Right forelimb (tissue), 1 donor: ENCODE data around the gene LIMS1.
"Not testable (repeated sequence)": the region's sequence is repeated elsewhere in the genome, so short reads cannot be mapped to it uniquely, and the experiment has no call there.

ENCODE experiments used
- DNase-seq: peaks from one replicate; pipeline ENCODE4 v3.0.0-alpha.2; 2018

Gene LIMS1

DNA sequence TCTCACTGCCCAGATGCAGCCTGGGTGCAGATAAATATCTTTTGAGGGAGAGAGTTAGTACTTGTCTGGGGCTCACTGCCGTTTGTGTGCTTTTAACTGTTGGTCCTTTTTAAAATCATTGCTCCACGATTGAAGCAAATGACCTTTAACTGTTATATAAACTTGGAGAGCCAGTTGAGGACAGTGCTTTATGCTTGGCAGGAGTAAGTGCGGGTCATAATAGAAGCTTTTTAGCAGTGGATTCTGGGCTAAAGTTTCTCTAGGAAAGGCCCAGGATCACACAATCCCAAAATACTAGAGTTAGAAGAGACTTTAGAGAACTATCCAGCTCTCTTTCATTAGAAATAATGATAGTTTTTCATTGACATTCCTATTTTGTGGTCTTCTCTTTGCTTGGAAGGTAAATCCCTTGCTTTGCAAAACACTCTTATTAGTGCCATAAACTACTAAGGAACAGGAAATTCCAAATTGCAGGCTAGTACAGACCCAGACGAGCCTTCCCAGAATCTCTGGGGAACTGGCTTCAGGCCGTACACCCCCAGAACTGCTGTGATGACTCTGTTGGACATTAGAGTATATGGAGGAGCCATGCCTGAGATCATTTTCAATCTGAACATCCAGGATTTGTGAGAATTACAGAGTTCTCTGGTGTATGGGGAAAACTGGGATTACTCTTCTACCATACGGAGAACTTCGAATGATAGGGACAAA, 19.1 kb downstream of the LIMS1 start:
- no peak for DNase-seq

DNA sequence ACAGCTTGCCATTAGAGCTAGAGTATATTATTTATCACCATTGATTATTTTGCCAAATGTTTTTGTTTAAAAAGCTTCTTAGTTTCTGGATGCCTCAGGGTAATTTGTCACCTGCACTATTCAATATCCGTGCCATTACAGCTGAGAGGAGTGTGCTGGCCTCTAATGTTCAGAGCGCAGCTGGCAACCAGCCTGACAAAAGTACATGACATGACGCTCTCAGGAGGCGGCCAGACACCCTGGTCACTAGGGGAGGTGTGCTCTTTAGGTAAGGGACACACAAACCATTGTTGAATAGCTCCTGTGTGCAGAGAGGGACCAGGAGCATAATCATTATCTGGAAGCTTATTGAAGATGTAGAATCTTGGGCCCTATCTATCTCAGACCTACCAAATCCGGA, 20.3 kb downstream of the LIMS1 start:
- no peak for DNase-seq

DNA sequence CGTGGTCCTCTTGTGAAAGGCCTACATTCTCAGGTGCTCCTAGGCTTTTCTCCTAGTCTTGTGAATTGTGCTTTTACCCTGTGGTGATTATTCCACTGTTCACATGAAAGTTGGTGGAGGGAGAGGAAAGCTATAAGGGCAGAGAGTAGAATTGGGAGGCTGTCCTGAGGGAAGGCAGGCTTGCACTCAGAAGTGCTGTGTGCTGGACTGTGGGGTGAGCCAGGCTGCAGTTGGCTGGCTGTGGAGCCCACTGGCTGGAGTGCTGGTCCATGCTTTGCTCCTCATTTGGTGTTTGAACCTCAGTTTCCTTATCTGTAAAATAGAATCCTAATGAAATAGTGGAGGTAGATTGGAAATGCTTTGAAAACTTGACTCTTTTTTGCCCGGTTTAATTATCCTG, 21.3 kb downstream of the LIMS1 start:
- DNase-seq, result no peak

DNA sequence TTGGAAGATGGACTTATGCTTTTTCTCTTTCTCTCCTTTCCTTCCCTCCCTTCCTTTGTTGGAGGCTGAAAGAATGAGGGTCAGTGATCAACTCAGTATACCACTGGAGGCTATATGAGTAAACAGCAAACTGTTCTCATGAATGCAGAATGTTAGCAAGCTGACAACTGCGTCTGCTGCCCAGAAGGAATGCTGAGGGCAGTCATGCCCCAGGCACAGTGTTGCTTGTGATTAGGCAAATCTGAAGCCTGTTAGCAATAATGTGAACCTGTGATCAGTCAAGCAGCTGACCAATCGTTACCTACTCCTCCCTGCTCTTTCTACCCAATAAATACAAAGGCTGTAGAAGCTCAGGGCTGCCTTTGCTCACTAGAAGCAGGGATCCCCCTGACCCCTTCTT, 22.3 kb downstream of the LIMS1 start:
- not testable (repeated sequence) for DNase-seq

DNA sequence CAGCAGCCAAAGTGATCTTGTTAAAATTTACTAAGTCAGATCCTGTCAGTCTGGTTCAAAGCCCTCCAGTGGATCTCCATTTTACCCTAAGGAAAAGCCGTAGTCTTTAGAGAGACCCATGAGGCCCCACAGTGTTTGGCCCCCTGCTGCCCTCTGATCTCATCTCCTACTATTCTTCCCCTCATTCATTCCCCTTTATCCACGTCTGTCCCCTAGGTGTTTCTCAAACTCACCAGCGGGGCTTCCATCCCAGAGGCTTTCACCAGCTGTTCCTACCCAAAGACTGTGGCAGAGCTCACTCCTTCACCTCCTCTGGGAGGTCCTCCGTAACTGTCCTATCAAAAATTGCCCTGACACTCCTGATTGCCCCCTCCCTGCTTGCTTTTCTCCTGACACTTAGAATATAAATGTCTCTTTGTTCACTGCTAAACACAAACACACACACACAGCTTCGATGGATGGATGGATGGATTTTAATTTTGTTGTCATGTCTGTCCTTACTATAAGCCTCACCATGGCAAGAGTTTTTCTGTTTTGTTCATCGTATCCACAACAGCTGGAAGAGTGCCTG, 26.1 kb downstream of the LIMS1 start:
- DNase-seq, result no peak

DNA sequence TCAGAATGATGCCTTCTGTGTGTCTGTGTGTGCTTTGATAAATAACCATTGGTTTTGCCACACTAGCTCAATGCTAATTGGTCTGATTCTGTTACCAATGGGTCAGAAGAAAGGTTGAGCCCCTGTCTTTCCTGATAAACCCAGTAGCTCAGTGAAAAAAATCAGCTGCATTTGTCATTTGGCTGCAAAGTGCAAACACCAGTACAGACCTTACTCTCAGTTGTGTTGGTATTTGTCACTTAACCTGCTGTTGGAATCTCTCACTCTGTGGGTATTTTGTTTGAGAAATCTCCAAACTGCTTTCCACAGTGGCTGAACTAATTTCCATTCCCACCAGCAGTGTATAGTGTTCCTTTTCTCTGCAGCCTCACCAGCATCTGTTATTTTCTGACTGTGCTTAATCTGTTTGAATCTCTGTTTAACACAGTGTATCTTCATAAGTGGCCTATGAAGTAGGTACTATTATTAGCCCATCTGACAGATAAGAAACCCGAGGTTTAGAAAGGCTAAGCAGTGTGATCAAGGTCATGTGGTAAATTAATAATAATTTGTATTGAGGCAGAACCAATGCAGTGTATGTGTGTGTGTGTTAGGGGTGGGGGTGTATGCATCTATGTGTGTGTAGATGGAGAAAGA, 26.7 kb downstream of the LIMS1 start:
- no peak for DNase-seq

DNA sequence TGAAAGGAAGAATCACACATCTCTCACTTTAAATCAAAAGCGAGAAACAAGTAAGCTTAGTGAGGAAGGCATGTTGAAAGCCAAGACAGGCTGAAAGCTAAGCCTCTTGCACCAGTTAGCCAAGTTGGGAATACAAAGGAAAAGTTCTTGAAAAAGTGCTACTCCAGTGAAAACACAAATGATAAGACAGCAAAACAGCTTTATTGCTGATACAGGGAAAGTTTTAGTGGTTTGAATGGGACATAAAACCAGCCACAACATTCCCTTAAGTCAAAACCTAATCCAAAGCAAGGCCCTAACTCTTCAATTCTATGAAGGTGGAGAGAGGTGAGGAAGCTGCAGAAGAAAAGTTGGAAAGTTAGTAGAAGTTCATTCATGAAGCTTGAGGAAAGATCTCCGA, 28.0 kb downstream of the LIMS1 start:
- DNase-seq, result no peak

DNA sequence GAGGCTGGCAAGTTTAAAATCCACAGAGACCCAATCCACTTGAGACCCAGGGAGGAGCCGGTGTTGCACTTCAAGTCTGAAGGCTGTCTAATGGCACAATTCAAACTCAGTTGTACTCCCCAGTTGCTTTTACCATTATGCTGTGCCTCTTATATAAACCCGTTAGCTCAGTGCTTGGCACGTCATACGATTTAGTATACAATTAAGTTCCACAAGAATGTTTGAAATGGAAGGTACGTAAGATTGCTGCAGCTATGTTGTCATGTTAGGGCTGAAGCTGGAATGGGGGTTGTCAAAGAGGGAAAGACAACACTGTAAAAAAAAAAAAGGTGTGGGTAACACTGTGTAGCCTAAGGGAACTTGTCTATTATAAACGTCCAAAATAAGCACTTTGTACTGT, 30.2 kb downstream of the LIMS1 start:
- DNase-seq, result no peak

DNA sequence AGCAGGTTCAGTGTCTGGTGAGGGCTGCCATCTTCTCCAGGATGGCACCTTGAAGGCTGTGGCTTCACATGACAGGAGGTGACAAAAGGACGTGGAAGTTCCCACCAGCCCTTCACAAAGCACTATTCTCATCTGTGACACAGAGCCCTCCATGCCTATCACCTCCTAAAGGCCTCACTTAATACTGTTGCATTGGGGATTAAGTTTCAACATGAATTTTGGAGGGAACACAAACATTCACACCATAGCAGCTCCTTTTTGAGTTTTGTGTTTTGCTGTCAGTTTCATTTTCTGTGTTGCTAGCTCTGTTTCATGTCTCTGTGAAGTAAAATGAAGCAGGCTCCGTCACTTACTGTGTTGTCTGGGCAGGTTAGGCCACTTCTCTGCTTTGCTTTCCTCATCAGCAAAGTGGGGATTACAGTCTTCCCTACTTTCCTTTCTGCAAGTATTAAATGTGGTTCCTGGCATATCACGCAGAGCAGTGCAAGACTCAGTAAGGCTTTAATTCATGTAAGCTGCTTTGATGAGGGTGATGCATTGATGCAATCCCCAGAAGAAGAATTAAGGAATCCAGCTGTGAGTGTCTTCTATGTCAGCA, 31.6 kb downstream of the LIMS1 start:
- DNase-seq, result no peak

DNA sequence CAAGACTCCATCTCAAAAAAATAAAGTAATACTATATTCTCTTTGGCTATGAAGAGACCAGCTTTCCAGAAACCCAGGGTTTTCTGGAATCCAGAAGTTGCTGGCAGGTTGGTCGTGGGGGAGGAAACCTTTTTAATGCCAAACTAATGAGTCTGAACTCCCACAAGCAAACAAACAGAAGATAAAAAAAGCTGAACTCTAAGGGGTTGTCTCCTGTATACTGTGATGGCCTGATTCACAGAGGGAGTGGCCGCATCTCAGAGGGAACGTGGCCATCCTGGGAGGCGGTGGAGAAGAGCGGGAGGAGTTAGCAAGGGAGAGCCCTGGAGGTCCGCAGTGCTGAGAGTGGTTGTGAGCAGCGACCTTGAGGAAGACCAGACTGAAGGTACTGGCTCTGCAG, 36.1 kb downstream of the LIMS1 start:
- DNase-seq, result no peak

DNA sequence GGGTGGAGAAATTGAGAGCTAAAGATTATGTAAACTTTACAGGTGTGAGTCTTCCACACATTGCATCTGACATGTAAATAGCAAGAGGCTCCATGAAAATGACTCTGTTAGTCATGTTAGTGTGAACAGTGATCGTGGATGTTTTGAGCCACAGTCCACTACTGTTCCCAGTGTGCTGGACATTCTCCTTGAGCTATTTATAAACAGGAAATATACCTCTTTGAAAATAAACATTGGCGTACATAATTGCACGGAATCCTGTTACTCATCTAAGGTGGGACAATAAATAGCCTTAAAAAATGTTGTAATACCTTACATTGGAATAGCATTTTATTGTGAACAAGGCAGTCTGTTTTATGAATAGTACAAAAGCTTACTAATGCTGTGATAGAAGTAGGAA, 37.0 kb downstream of the LIMS1 start:
- no peak for DNase-seq

DNA sequence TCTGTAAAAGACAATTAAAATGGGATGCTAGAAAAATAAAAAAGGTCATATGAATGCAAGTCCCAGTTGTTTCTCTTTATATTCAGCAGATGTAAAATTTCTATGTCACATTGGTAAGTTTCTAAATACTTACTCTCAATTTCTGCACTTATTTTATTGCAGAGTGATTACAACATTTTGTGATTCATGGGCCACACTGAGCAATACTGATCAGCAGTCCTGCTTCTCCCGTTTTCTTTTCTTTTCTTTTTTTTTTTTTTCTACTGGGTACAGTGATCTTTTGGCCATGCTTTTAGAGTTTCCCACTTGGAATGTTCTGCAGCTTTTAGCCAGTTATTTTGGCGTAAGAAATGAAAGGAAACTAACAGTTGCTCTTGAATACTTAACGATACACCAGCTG, 38.8 kb downstream of the LIMS1 start:
- no peak for DNase-seq

DNA sequence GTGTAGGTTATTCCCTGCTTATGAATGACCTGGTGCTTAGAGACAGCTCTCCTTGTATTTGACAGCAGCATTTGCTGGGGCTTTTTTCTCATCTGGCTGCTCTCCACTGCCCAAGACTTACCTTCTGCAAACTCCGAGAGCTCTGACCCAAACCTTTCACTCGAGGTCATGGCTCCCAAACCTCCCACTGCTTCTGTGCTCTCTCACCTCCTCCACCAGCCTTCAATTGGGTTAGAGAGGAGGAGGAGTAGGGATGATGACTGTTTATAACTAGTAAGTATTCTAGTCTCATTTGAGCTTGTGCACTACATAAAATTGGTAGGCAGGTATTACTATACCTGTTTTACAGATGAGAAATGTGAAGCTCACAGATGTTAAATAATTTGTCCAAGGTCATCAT, 40.1 kb downstream of the LIMS1 start:
- no peak for DNase-seq

DNA sequence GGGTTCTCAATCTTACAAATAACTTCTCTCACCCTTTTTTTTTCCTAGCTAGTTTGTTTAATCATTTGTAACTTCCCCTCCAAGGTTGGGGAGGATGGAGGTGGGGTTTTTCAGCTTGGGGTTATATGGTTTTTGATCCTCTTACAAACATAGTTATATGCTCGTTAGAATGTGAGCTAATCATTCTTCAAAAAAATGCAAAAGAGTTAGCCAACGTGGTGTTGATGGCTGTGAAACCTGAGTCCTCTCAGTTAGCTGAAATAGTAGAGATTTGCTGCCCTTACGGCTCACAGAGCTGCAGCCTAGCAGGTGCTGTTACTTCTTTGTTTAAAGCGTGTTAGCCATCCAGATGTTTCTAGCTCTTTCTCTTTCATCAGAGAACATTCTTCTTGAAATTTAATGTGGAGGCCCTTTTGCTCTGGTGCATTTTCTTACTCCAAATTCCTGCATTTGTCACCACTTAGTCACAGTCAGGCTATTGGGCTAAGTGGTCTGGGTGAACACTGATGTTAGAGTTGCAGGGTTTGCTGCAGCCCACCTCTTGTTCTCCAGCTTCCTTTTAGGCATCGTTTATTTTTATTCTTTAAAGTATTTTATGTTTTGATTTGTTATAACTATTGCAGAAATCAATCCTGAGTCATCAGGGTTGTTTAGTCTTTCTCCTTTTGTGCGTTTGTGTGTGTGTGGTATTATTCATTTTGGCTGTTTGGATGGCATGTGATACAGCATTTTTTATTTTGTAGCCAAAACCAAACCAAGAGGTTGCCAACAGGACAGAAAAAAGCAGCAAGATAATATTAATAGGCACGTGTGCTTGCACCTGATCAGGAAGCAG, 41.1 kb downstream of the LIMS1 start:
- DNase-seq, result no peak

DNA sequence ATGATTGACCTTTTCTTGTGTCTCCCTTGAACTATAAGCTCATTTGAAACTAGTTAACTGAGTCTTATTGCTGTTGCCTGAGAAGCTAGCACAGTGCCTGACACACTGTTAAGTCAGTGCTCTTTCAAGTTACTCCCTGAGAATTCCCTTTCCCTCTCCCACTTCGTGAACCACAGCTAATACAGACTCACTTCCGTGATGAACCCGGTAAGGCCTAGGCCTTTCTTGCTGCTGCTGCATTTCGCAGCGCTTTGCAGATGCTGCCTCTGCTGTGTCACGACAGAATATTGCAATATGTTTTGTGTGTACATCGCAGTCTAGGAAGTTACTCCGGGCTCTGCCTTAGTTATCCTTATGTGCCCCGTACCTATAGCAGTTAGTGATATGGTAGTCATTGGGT, 42.8 kb downstream of the LIMS1 start:
- no peak for DNase-seq

DNA sequence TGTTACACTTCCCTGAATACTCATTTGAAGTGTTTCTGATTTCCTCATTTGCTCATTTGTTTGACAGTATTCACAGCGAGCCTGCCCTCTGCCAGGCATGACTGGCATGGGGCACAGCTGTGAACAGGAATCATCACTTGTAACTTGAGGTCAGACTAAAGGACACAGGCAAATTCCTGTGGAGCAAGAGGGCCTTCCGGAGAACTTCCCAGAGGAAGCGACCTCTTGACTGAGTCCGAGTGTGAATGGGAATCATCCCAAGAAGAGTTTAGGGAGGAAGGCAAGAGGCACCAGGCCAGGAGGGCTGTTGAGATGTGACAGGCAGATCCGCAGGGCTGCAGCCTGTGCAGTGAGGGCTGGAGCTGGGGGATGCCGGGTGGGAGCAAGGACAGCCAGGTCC, 45.4 kb downstream of the LIMS1 start:
- no peak for DNase-seq

DNA sequence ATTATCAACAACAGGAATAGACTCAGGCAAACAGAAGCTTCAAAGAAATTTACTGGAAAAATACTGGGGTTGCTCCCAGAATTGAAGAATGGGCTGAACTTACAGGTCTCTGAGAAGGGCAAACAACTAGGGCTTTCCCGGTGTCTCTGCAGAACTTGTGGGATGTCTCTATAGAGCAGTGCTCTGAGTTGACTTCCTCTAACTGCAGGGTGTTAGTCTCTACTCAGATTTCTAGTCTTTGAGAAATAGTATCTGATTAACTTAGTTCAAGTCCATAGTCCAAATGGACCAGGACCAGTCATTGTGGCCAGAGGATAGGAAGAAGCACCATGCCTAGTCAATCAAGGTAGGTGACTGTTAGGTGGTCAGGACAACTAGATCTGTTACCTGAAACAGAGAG, 45.8 kb downstream of the LIMS1 start:
- DNase-seq, result no peak

DNA sequence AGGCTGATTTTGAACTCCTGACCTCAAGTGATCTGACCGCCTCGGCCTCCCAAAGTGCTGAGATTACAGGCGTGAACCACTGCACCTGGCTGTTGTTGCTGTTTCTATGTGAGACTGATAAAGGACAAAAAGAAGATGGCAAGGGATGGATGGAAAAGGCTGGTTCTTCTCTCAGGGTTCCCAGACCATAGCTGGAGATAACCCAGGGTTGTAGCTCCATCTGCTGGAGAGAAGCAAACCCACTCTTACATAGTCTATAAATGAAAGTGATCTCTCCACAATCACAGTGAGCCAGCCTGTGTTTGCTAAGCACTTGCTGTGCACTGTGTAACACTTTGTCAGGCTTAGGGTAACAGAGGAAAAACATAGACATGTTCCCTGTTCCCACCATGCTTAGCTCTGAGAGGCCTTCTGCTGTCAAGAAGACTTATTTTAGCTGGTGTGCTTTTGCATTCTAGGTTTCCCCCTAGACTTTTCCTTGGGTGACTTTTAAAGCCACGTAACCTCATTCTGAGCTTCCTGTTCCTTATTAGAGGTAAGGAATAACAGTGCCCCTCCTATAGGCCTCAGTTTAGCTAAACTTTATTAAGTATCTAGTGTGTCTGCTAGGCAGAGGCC, 49.7 kb downstream of the LIMS1 start:
- DNase-seq, result peak; percentile 63

DNA sequence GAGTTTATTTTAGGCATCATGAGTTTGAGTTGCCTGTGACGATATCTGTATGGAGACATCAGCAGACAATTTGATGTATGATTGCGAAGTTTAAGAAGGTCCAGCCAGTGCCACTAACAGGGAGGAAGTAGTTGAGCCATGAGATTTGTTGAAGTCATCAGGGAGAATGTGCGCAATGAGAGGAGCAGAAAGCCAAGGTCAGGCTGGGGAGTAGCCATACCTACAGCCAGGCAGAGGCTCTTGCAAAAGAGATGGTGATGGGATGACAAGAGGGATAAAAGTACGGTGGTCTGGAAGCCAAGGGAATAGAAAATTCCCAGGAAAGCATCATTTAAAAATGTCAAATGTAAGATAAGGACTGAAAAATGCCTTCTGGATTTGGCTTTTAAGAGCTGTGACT, 51.2 kb downstream of the LIMS1 start:
- DNase-seq, result no peak

DNA sequence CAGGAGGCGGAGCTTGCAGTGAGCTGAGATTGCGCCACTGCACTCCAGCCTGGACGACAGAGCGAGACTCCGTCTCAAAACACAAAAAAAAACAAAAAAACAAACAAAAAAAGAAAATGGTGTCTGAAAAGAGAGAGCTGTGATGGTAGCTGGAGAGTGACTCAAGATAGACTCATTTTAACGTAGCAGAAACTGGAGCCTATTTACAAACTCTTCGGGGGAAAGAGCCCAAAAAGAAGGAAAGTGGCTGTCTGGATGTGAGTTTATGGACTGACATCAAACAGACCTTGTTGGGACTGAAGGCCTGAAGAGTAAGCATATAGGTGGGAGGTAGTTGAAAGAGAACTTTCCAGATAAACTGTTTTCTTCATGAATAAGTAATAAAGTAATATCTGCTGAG, 51.8 kb downstream of the LIMS1 start:
- no peak for DNase-seq

DNA sequence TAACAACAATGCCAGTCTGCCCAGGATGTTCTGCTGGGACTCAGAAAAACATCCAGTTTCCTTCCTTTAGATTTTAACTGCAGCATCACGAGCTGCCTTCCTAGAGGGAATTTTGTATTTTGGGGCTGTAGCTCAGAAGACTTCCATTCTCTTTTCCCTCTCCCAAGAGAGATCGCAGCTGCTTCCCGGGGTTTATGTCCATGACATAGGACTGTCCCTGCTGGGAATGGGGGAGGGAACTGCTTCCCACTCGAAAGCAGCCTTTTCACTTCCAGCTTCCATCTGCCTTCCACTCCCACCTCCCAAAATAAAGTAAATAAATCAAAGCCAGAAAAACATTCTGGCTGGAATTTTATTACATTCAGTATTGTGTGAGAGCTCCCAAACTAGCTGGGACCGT, 52.4 kb downstream of the LIMS1 start:
- DNase-seq, result no peak

DNA sequence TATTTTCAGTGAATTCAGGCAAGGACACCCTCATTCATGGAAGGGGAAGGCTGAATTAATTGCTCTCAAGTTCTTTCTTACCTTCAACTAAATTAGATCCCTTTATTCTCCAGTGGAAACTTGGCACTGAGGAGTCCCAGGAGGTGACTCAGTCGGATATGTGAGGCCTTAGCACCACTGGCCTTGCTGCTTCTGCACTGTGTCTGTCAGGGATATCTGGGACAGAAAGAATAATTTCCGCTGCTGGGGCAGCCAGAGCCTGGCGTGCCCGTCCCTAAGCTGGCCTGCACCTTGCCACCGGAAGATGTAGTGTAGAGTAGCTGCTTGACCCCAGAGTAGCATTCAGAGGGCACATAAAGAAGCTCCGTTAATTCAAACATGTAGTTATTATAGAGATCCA, 53.4 kb downstream of the LIMS1 start:
- no peak for DNase-seq
